ENCODE data around the gene SH2D3A.
"Not testable (repeated sequence)": the region's sequence is repeated elsewhere in the genome, so short reads cannot be mapped to it uniquely, and the experiment has no call there.

The SH2D3A gene

DNA sequence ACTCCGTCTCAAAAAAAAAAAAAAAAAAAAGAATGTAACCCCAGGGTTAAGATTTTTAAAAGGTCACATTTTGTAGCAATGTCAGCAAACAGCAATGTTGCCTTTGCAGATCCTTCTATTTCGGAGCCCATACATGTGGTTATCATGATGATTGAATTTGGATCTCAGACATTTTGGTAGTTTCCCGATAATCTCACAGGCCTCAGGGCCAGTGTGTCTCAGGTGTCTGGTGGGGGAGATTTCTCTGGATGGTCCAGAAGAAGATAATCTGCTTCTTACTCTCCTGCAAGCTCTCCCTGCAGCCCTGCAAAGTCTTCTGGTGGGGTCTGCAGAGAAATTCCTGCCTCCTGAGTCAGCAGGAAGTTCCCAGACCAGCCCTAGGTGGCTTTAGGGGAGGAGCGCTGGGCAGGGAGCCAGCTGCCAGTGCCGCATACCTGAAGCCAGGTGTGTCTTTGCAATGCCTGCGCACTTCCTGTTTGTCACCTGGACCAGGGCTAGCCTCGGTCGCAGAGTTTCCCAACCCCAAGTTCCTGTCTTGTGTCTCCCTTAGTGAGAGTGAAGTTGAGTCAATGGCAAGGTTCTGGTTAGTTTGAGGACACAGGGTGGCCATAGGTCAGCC lies 1.4 kb downstream of the SH2D3A start:
- peak overlapping the region in 6 of 7 experiments; percentile 37 to 54 (median 40) for H3K4me3 ChIP-seq
- peak overlapping the region in 20 of 21 experiments; percentile 37 to 89 (median 74) for H3K27ac ChIP-seq

DNA sequence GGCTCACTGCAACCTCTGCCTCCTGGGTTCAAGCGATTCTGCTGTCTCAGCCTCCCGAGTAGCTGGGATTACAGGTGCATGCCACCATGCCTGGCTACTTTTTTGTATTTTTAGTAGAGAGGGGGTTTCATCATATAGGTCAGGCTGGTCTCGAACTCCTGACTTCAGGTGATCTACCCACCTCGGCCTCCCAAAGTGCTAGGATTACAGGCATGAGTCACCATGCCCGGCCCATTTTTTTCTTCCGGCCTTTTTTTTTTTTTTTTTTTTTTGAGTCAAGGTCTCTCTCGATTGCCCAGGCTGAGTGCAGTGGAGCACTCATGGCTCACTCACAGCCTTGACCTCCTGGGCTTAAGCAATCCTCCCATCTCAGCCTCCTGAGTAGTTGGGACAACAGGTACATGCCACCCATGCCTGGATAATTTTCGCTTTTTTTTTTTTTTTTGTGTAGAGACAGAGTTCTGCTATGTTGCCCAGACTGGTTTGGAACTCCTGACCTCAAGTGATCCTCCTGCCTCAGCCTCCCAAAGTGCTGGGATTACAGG lies 4.9 kb downstream of the SH2D3A start:
- H3K27ac ChIP-seq, H3K4me3 ChIP-seq: not testable (repeated sequence)

DNA sequence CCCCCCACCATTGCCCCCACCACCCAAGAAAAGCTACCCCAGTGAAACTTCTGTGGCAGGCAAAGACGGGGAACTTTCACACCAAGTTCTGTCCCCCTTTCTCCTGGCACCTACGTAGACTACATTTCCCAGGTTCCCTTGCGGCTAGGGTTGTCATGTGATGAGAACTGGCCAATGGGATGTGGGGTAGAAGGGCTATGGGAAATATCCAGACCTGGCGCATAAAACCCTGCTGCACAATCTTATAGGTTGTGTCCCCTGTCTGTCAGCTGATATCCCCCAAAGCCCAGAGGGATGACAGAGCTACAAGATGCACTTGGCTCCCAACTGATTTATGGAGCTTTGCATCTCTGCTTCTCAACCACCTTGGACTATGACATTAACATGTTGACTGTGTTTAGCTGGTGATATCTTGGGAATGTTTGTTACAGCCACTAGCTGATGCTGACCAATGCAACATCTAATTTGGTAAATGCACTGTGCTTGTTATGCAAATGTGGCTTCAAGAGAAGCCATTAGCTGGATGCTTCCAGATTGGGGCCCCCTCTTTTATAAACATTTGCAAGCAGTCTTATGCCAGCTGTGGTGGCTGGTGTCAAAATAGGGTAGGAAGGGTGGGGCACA lies 6.1 kb downstream of the SH2D3A start:
- no peak overlapping the region for H3K4me3 ChIP-seq

GRCh38 chr19:6760606-6761005 lies 6.6 kb downstream of the SH2D3A start:
- Histone ChIP-seq H3K27ac (no peak overlapping the region), H3K4me3 (no peak overlapping the region)

More for the DNA sequence above, 6.1 kb downstream of the SH2D3A start:
- no peak overlapping the region for H3K27ac ChIP-seq

GRCh38 chr19:6754653-6755463 lies 12.4 kb downstream of the SH2D3A start:
- Histone ChIP-seq H3K27ac (peak overlapping the region in 1 of 21 experiments; percentile 23), H3K4me3 (no peak overlapping the region)

DNA sequence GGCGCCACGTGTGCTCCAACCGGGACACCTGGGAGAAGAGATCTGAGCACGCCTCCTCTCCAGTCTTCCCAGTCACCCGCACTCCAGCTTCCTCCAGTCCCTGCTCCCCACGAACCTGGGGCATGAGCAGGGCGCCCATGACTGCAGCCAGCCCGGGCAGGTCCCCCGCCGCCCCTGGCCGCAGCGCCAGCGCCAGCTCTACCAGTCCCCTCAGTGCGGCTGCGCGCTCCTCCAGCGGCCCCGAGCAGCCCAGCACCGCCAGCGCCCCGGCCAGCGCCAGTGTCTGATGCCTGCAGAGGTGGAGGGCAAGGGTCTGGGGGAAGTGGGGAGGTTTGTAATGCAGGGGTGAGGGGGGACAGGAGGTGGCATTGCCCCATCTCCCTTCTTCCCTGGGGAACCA lies 13.1 kb downstream of the SH2D3A start:
- no peak overlapping the region for H3K4me3 ChIP-seq
- peak overlapping the region in 1 of 21 experiments; percentile 23 for H3K27ac ChIP-seq

- Histone ChIP-seq H3K4me3 (peak overlapping the region in 5 of 7 experiments; percentile 11 to 24 (median 18)), H3K27ac (peak overlapping the region in 9 of 21 experiments; percentile 4 to 49 (median 34))
Measured at GRCh38 chr19:6753178-6754031, 13.8 kb downstream of the SH2D3A start.

DNA sequence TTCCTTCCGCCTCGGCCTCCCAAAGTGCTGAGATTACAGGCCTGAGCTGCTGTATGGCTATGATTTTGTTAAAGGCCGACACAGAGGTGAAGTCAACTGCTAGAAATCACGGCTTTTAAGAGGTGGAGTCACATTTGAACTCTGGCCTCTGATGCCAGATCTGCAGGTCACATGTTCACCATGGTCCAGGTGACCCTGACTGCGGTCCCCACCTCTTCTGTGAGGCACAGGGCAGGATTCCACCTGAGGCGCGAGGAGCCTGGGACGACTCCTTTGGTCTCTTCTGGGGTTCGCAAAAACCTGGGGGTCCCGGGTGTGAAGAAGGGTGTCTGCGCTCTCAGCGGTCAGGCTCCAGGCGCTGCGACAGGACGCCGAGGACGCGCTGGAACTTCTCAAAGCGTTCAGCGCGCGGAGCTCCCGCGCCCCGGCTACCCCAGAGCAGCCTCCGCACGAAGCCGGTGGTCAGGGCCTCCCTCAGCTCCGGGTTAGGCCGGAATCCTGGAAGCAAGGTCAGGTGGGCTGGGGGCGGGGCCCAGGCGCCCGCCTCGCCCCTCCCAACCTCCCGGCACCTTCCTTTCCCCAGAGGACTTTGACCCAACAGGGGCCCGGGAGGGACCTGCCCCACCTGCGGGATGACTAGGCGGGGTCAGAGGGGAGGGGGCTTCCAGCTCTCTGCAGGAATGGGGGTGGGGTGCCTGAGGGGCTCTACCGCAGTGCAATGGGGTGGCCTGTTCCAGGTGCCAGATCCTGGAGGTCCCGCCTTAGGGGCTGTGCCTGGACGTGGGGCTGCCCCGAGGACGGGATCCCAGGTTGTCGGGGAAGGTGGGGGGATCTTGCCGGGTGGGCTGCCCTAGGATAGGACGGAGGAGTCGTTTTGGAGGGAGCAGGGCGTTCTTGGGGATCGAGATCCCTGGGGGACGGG lies 14.7 kb downstream of the SH2D3A start:
- Histone ChIP-seq H3K4me3 (peak overlapping the region in 2 of 7 experiments; percentile 15 to 24), H3K27ac (peak overlapping the region in 6 of 21 experiments; percentile 19 to 47 (median 34))

DNA sequence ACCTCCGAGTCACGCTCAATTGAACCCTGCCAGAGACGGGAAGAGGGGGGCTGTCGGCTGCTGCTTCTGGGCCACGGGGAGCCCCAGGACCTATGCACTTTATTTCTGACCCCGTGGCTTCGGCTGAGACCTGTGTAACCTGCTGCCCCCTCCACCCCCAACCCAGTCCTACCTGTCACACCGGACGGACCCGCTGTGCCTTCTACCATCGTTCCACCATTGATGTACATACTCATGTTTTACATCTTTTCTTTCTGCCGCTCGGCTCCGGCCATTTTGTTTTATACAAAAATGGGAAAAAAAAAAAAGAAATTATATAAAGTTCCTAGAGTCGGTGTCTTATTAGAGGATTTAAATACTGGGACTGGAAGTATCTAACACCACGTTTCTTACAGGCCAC lies 16.0 kb downstream of the SH2D3A start:
- Histone ChIP-seq H3K27ac (peak overlapping the region in 2 of 21 experiments; percentile 47 to 64), H3K4me3 (no peak overlapping the region)

DNA sequence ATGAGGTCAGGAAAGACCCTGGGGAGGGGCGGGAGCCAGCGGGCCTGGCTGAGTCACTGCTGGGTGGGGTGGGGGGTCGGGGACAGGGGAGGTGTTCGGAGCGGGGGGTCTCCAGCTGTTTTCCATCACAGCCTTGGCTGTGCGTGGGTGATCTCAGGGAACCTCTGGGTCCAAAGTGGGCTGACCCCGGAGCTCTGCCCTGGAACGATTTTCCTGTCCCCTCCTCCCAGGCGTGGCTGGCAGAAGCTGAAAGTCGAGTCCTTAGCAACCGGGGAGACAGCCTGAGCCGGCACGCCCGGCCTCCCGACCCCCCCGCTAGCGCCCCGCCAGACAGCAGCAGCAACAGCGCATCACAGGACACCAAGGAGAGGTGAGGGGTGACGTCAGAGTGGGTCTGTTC lies 17.2 kb downstream of the SH2D3A start:
- no peak overlapping the region for H3K4me3 ChIP-seq
- peak overlapping the region in 5 of 21 experiments; percentile 11 to 78 (median 49) for H3K27ac ChIP-seq

DNA sequence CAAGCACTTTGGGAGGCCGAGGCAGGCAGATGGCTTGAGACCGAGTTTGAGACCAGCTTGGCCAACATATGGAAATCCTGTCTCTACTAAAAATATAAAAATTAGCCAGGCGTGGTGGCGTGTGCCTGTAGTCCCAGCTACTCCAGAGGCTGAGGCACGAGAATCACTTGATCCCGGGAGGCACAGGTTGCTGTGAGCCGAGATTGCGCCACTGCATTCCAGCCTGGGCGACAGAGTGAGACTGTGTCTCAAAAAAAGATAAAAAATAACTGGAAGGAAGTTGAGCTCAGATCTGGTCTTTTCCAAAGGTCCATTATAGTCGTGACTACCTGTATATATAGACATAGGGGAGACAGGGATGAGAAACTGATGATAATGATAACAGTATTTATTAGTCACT lies 18.7 kb downstream of the SH2D3A start:
- H3K27ac ChIP-seq = peak overlapping the region in 1 of 21 experiments; percentile 11
- H3K4me3 ChIP-seq = not testable (repeated sequence)

DNA sequence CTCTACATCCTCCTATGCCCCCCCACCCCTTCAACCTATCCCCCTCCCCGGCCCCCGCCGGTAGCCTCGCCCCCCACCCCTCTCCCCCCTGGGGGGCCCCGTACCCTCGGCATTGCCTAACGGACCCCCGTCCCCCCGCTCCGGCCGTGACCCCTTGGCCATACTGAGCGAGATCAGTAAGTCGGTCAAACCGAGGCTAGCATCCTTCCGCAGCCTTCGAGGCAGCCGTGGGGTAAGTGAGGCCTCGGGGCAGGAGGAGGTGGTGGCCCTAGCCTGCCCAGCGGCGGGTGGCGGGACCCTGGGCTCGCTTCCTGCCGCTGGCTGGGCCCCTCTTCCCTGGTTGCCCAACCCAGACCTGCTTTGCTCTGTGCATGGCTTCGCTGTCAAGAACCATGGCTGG lies 21.3 kb downstream of the SH2D3A start:
- H3K4me3 ChIP-seq = no peak overlapping the region
- H3K27ac ChIP-seq = peak overlapping the region in 2 of 21 experiments; percentile 1 to 54

DNA sequence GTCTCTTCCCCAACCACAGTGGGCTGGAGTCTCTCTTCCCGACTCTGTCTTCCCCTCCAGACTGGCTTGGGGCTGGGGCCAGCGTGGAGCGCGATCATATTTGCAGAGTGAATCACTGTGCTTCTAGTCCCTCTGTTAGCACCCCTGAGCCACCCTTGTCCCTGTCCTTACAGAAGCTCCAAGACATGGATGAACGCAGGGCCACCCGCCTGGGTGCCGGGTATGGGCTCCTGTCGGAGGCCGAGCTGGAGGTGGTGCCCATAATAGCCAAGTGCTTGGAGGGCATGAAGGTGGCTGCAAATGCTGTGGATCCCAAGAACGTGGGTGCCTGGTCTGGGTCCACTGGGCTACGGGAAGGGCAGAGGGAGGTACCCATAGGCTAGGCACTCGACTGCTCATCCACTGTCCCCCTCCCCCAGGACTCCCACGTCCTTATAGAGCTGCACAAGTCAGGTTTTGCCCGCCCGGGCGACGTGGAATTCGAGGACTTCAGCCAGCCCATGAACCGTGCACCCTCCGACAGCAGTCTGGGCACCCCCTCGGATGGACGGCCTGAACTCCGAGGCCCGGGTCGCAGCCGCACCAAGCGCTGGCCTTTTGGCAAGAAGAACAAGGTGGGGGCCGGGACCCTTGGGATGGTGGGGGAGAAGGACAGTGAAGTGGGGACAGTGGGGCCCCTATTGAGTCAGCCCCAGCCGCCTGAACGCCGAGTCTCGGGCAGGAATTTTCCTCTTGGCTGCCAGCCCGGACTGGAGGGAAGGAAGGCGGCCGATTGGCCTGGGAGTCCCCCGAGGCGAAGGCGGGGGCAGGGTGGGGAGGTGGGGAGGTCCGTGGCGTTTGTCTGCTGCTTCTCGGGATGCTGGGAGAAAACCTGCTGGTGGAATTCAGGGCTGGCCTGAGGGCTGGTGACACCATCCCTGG lies 22.6 kb downstream of the SH2D3A start:
- Histone ChIP-seq H3K27ac (peak overlapping the region in 20 of 21 experiments; percentile 7 to 85 (median 58)), H3K4me3 (peak overlapping the region in 1 of 7 experiments; percentile 11)

DNA sequence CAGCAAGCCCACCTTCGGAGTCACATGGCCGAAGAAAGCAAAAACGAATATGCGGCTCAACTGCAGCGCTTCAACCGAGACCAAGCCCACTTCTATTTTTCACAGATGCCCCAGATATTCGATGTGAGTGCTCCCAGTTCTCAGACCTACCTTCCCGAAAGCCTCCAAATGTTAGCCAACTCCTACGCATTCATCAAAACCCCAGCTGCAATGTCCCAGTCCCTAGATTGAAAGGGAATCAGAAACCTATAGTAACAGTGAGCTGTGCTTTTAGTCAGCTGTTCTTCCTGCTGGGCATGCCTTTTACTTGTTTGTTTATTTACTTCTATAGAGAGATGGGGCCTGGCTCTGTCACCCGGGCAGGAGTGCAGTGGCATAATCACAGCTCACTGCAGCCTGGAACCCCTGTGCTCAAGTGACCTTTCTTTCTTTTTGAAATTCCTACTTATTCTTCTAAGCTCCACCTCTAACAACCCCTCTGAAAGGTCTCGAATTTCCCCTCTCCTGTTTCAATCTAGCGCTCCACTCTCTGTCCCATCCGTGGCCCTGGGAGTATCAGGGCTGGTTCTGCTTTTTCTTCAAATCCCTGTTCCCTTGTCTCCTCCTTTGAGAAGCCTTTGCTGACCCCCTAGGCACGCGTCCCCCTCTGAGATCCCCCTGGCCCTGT lies 23.4 kb downstream of the SH2D3A start:
- Histone ChIP-seq H3K27ac (peak overlapping the region in 20 of 21 experiments; percentile 7 to 85 (median 58)), H3K4me3 (no peak overlapping the region)

- Histone ChIP-seq H3K4me3 (no peak overlapping the region), H3K27ac (peak overlapping the region in 1 of 21 experiments; percentile 81)
Measured at GRCh38 chr19:6743066-6743465, 24.2 kb downstream of the SH2D3A start.

GRCh38 chr19:6740589-6741343 lies 26.5 kb downstream of the SH2D3A start:
- peak overlapping the region; percentile 60 to 95 (median 86) for H3K27ac ChIP-seq
- peak overlapping the region; percentile 62 to 88 (median 77) for H3K4me3 ChIP-seq

All from skin epidermis (tissue), 12 donors.